SK-N-SH treated with all-trans-retinoic acid at 6 μM for 48 hours (cell line): Measurements from ENCODE around the gene LAGE3.

Source experiments
- PATZ1 ChIP-seq: fragments of 250-450 bp; sonication (Bioruptor Pico); IDR thresholded peaks from 2 replicates; pipeline ENCODE4 v1.8.0; 2020; ENCODE audit warnings: mild to moderate bottlenecking, moderate library complexity, borderline replicate concordance
- POU6F1 ChIP-seq: fragments of 250-450 bp; sonication (Bioruptor Pico); IDR thresholded peaks from 2 replicates; pipeline ENCODE4 v1.8.0; 2021; ENCODE audit warnings: low read depth, mild to moderate bottlenecking, moderate library complexity, borderline replicate concordance
- ZNF565 ChIP-seq: fragments of 450-650 bp; formaldehyde crosslinking; conservative IDR thresholded peaks from 2 replicates; pipeline ENCODE4 v1.5.0; 2020; ENCODE audit warnings: low read depth, mild to moderate bottlenecking, moderate library complexity
- ZNF8 ChIP-seq: fragments of 450-650 bp; formaldehyde crosslinking; IDR thresholded peaks from 2 replicates; pipeline ENCODE4 v1.5.0; 2020; ENCODE audit warnings: mild to moderate bottlenecking, moderate library complexity

GRCh38 chrX:154436374-154436982 lies 42.6 kb downstream of the LAGE3 start:
- TF ChIP-seq PATZ1 (CRISPR knock-in tag), result no peak
- no peak for TF ChIP-seq ZNF565 (CRISPR knock-in tag)
- TF ChIP-seq ZNF8 (CRISPR knock-in tag), result no peak
- no peak for TF ChIP-seq POU6F1 (CRISPR knock-in tag)
